SK-N-SH treated with all-trans-retinoic acid at 6 μM for 48 hours (cell line): ENCODE results near the gene TCEA3.

ENCODE experiments used
- ATAC-seq: fragments of 200-7000 bp; cut with Tn5 transposase; 3 replicates; pipeline ENCODE4 v1.9.1; 2020; ENCODE audit warnings: mild to moderate bottlenecking, moderate library complexity
- ARNTL ChIP-seq: fragments of 450-650 bp; formaldehyde crosslinking; IDR thresholded peaks from 2 replicates; pipeline ENCODE4 v1.5.0; 2020; ENCODE audit warnings: low read depth, mild to moderate bottlenecking, moderate library complexity, borderline replicate concordance
- BACH2 ChIP-seq: fragments of 250-450 bp; sonication (Bioruptor Pico); IDR thresholded peaks from 2 replicates; pipeline ENCODE4 v1.9.0; 2021; ENCODE audit warnings: mild to moderate bottlenecking, borderline replicate concordance
- CREB5 ChIP-seq: fragments of 250-450 bp; sonication (Bioruptor Pico); IDR thresholded peaks from 2 replicates; pipeline ENCODE4 v1.5.1; 2020; ENCODE audit warnings: low read depth, mild to moderate bottlenecking, moderate library complexity
- CSDC2 ChIP-seq: fragments of 250-450 bp; sonication (Bioruptor Pico); IDR thresholded peaks from 2 replicates; pipeline ENCODE4 v1.5.0; 2020; ENCODE audit warnings: mild to moderate bottlenecking, moderate library complexity
- CSRNP3 ChIP-seq: fragments of 250-450 bp; sonication (Bioruptor Pico); IDR thresholded peaks from 2 replicates; pipeline ENCODE4 v1.5.1; 2021; ENCODE audit warnings: mild to moderate bottlenecking, moderate library complexity
- ESRRG ChIP-seq: fragments of 250-450 bp; sonication (Bioruptor Pico); IDR thresholded peaks from 2 replicates; pipeline ENCODE4 v1.6.1; 2021; ENCODE audit warnings: mild to moderate bottlenecking
- GLIS3 ChIP-seq: fragments of 250-450 bp; sonication (Bioruptor Pico); IDR thresholded peaks from 2 replicates; pipeline ENCODE4 v1.5.0; 2020; ENCODE audit warnings: mild to moderate bottlenecking, moderate library complexity
- ISL1 ChIP-seq: fragments of 250-450 bp; sonication (Bioruptor Pico); IDR thresholded peaks from 2 replicates; pipeline ENCODE4 v2.1.2; 2022; ENCODE audit warnings: mild to moderate bottlenecking, moderate library complexity
- OSR1 ChIP-seq: fragments of 250-450 bp; sonication (Bioruptor Pico); IDR thresholded peaks from 2 replicates; pipeline ENCODE4 v1.8.0; 2022; ENCODE audit warnings: moderate library complexity, mild to moderate bottlenecking, inconsistent platforms
- POU6F1 ChIP-seq: fragments of 250-450 bp; sonication (Bioruptor Pico); IDR thresholded peaks from 2 replicates; pipeline ENCODE4 v1.8.0; 2021; ENCODE audit warnings: low read depth, mild to moderate bottlenecking, moderate library complexity, borderline replicate concordance
- PPARA ChIP-seq: fragments of 250-450 bp; sonication (Bioruptor Pico); IDR thresholded peaks from 2 replicates; pipeline ENCODE4 v1.5.0; 2020; ENCODE audit warnings: mild to moderate bottlenecking, borderline replicate concordance
- TCF4 ChIP-seq: fragments of 250-450 bp; sonication (Bioruptor Pico); IDR thresholded peaks from 2 replicates; pipeline ENCODE4 v1.8.0; 2021; ENCODE audit warnings: mild to moderate bottlenecking, moderate library complexity, borderline replicate concordance
- TOX ChIP-seq: fragments of 250-450 bp; sonication (Bioruptor Pico); IDR thresholded peaks from 2 replicates; pipeline ENCODE4 v1.8.0; 2021; ENCODE audit warnings: mild to moderate bottlenecking, moderate library complexity, borderline replicate concordance
- TSHZ2 ChIP-seq: fragments of 250-450 bp; sonication (Bioruptor Pico); IDR thresholded peaks from 2 replicates; pipeline ENCODE4 v1.5.0; 2020; ENCODE audit warnings: mild to moderate bottlenecking, moderate library complexity
- ZC3H10 ChIP-seq: fragments of 250-450 bp; sonication (Bioruptor Pico); IDR thresholded peaks from 2 replicates; pipeline ENCODE4 v1.5.1; 2021; ENCODE audit warnings: mild to moderate bottlenecking, moderate library complexity
- ZFP3 ChIP-seq: fragments of 250-450 bp; sonication (Bioruptor Pico); IDR thresholded peaks from 2 replicates; pipeline ENCODE4 v1.5.0; 2020; ENCODE audit warnings: mild to moderate bottlenecking, moderate library complexity
- ZFP30 ChIP-seq: fragments of 450-650 bp; formaldehyde crosslinking; IDR thresholded peaks from 2 replicates; pipeline ENCODE4 v1.5.0; 2022; ENCODE audit warnings: mild to moderate bottlenecking, moderate library complexity
- ZNF70 ChIP-seq: fragments of 450-650 bp; formaldehyde crosslinking; IDR thresholded peaks from 2 replicates; pipeline ENCODE4 v1.5.0; 2020; ENCODE audit warnings: mild to moderate bottlenecking, moderate library complexity

The TCEA3 gene

GRCh38 chr1:23449958-23450357 is 25.4 kb upstream of the TCEA3 start:
- no peak for ATAC-seq
- no peak for TF ChIP-seq ZFP3 (CRISPR knock-in tag)
- no peak for TF ChIP-seq PPARA (CRISPR knock-in tag)
- TF ChIP-seq GLIS3 (CRISPR knock-in tag): no peak
- TF ChIP-seq CSRNP3 (CRISPR knock-in tag): no peak
- TF ChIP-seq ZNF70 (CRISPR knock-in tag): no peak
- TF ChIP-seq, all 23 proteins: peak for 0

- TF ChIP-seq OSR1: no peak
- no peak for TF ChIP-seq TCF4 (CRISPR knock-in tag)
- TF ChIP-seq ZNF70 (CRISPR knock-in tag): no peak
- no peak for TF ChIP-seq ISL1 (CRISPR knock-in tag)
- TF ChIP-seq PPARA (CRISPR knock-in tag): no peak
- TF ChIP-seq CSRNP3 (CRISPR knock-in tag): no peak
- TF ChIP-seq POU6F1 (CRISPR knock-in tag): no peak
- TF ChIP-seq GLIS3 (CRISPR knock-in tag): no peak
- no peak for TF ChIP-seq TOX (CRISPR knock-in tag)
- TF ChIP-seq ZFP30: no peak
- no peak for TF ChIP-seq ZC3H10 (CRISPR knock-in tag)
- TF ChIP-seq ARNTL: no peak
- TF ChIP-seq ESRRG (CRISPR knock-in tag): no peak
- no peak for TF ChIP-seq TSHZ2 (CRISPR knock-in tag)
- TF ChIP-seq ZFP3 (CRISPR knock-in tag): no peak
- no peak for TF ChIP-seq CSDC2 (CRISPR knock-in tag)
- TF ChIP-seq CREB5 (CRISPR knock-in tag): no peak
- ATAC-seq: no peak
Measured at GRCh38 chr1:23449306-23449705, 24.8 kb upstream of the TCEA3 start.

GRCh38 chr1:23448846-23449245 is 24.3 kb upstream of the TCEA3 start:
- TF ChIP-seq POU6F1 (CRISPR knock-in tag) (no peak), CSRNP3 (CRISPR knock-in tag) (no peak), TCF4 (CRISPR knock-in tag) (no peak), TOX (CRISPR knock-in tag) (no peak), TSHZ2 (CRISPR knock-in tag) (no peak), ZFP3 (CRISPR knock-in tag) (no peak), BACH2 (CRISPR knock-in tag) (no peak), ISL1 (CRISPR knock-in tag) (no peak), GLIS3 (CRISPR knock-in tag) (no peak)
- TF ChIP-seq, all 23 proteins: peak for 0
- ATAC-seq: no peak
